IPS-NIHi7 (cell line): ENCODE data around the gene PRR20B.
"Not testable (repeated sequence)": the region's sequence is repeated elsewhere in the genome, so short reads cannot be mapped to it uniquely, and the experiment has no call there.

ENCODE experiments used
- DNase-seq: peaks from one replicate; pipeline ENCODE4 v3.0.0; 2012; ENCODE audit warnings: mixed read lengths; ENCODE audit errors: extremely low spot score

The PRR20B gene

DNA sequence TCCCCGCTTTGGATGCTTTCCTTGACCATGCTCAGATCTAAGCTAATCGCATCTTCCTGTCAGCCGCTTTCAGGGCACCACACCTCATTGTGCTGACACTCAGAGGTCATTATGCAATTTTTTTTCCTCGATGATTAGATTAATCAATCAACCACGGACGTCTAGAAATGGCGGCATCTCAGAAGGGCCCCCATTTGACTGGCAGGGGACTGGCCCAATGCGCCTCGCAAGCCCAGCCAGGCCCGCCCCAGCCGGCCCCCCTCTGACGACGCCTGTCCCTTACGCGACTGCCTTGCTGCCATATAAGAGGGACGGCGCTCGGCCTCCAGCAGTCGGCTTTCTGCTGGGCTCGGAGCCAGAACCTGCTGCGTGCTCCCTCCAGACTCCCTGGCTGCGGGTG, at the start of gene PRR20B:
PRR20B (plus strand) TSS at position 301 of the 400 bp plus-strand sequence. CDS start 387 bp downstream, outside the sequence.
- DNase-seq: not testable (repeated sequence)

DNA sequence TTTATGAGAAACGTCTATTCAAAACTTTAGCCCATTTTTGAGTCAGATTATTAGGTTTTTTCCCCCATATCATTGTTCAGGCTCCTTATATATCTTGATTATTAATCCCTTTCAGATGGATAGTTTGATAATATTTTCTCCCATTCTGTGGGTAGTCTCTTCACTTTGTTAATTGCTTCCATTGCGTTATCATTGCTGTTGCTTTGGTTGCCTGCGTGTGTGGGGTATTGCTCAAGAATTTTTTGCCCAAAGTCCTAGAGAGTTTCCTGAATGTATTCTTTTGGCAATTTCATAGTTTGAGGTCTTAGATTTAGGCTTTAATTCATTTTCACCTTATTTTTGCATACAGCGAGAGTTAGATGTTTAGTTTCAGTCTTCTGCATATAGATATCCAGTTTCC, 32.3 kb upstream of the PRR20B start:
- DNase-seq: no peak

DNA sequence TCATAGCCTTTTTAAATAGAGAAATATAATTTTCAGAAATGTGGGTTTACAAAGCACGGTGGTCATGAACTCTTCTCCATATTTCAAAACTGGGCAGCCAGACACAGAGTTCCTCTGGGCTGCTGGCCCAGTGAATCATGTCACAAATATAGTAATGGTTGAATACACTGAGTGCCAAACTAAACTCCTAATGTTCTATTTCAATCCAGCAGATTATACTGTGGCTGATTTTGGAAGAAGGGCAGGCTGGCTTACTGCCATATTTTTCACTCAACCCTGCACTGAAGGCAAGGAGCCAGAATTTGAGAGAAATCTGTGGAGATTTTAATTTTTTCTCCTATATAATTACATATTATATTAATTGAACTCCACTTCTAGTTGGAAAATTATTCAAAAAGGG, 23.6 kb upstream of the PRR20B start:
- no peak for DNase-seq

DNA sequence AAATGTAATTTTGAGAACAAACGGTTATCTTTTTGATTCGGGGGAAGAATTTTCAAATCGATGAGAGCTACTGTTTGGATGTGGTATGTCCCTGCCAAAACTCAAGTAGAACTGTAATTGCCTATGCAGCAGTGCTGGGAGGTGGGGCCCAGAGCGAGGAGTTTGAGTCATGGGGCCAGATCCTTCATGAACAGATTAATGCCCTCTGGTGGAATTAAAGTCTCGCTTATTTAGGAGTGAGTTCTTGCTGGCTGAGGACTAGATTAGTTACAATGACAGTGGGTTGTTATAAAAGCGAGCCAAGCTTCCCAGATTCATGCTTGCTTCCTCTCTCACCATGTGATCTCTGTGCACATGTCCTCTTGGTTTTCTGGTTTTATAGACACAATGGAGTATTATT, 18.4 kb upstream of the PRR20B start:
- peak; percentile 19 for DNase-seq

DNA sequence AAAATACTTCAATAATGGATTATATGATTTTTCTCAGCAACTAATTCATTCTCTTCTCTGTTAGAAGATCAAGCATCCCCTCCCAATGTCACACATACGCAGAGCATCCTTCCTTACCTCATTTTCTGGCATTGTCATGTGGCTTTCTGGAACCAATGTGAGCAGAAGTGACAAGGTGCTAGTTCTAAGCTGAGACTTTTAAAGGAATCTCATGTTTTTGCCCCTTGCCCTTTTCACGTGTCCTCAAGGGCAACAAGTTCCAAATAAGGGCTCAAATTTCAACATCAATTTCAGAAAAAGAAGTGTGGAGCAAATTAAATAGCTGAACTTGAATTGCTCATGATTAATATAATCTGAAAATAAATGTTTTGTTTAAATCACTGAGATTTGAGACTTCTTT, 11.2 kb upstream of the PRR20B start:
- DNase-seq: no peak

DNA sequence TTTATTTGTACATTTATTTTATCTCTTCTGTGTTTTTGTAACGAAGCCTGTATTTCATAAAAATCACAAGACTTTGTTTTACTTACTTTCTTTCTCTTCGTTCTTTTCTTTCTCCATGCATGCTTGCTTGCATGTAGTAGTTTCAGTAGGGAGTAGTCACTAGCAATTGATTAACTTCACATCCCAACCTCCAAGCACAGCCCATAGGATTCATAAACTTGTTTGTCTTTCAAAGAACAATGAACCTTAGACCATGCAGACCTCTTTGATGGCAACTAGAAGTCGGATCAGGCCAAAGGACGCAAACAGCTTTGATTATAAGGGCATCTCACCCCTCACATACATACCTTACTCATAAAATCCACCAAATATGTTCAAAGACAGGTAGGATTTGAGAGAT, 9.7 kb upstream of the PRR20B start:
- DNase-seq: no peak

DNA sequence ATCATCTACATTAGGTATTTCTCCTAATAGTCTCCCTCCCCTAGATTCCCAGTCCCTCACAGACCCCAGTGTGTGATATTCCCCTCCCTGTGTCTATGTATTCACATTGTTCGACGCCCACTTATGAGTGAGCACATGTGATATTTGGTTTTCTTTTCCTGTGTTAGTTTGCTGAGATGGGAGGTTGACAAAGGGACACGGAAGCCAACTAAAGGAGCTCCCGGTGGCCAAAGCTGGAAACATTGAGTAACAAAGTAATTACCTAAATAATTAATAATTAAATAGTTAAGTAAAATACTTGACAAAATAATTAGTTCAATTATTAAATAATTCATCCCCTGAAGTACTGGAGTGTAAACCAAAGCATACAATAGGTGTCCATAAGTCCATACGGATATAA, 8.3 kb upstream of the PRR20B start:
- DNase-seq: no peak

DNA sequence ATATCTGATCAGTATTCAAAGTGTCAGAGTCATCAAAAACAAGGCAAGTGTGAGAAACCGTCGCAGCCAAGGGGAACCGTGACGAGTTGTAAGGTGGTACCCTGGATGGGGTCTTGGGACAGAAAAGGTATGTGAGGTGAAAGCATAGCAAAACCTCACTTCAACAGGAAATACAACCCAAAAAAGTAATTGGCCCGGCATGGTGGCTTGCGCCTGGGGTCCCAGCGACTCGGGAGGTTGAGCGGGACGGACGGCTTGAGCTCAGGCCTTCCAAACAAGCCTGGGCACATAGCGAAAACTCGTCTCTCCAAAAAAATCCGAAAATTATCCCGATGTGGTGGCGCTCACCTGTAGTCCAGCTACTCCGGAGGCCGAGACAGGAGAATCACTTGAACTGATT, 7.5 kb upstream of the PRR20B start:
- DNase-seq: not testable (repeated sequence)

DNA sequence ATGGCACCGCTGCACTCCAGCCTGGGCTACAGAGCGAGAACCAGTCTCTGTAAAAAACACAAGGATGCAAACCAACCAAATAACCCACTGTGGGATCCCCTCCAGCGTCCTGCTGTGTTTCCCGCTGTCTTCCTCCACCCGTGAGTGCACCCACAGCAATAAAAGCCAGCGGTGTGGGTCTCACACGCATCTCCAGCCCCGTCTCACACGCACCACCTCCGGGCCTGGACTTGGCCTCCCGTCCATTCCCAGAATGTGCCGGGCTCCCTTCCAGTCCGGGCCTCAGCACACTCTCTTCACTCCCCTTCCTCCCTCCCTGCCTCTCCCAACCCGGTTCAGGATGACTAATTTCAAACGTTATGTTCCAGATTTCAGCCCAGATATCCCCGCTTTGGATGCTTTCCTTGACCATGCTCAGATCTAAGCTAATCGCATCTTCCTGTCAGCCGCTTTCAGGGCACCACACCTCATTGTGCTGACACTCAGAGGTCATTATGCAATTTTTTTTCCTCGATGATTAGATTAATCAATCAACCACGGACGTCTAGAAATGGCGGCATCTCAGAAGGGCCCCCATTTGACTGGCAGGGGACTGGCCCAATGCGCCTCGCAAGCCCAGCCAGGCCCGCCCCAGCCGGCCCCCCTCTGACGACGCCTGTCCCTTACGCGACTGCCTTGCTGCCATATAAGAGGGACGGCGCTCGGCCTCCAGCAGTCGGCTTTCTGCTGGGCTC, 6.9 kb upstream of the PRR20B start, which contains the start of gene PRR20A:
PRR20A (plus strand) TSS at position 684 of the 734 bp plus-strand sequence. CDS start 387 bp downstream, outside the sequence.
- DNase-seq: not testable (repeated sequence)

DNA sequence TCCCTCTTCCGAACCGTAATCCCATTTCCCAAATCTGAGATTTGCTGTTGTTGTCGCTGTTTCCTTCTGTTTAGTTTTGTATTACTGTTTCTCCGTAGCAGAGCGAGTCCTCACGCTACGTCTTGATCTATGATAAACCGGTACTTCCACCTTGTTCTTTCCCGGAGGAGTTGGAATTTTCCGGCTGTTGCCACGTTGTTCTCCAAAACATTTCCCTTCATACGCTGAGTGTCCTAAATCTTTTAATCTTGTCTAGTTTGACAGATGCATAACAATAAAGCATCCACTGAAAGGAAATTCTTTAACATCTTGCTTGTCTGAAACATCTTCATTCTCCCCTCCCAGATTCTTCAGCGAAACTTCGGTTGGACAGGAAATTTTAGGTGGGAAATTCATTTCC, 818 bp downstream of the PRR20B start:
- DNase-seq: not testable (repeated sequence)

DNA sequence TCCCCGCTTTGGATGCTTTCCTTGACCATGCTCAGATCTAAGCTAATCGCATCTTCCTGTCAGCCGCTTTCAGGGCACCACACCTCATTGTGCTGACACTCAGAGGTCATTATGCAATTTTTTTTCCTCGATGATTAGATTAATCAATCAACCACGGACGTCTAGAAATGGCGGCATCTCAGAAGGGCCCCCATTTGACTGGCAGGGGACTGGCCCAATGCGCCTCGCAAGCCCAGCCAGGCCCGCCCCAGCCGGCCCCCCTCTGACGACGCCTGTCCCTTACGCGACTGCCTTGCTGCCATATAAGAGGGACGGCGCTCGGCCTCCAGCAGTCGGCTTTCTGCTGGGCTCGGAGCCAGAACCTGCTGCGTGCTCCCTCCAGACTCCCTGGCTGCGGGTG, 6.5 kb downstream of the PRR20B start, which contains the start of gene PRR20C:
PRR20C (plus strand) TSS at position 301 of the 400 bp plus-strand sequence. CDS start 387 bp downstream, outside the sequence.
- not testable (repeated sequence) for DNase-seq

DNA sequence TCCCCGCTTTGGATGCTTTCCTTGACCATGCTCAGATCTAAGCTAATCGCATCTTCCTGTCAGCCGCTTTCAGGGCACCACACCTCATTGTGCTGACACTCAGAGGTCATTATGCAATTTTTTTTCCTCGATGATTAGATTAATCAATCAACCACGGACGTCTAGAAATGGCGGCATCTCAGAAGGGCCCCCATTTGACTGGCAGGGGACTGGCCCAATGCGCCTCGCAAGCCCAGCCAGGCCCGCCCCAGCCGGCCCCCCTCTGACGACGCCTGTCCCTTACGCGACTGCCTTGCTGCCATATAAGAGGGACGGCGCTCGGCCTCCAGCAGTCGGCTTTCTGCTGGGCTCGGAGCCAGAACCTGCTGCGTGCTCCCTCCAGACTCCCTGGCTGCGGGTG, 13.0 kb downstream of the PRR20B start, which contains the start of gene PRR20D:
PRR20D (plus strand) TSS at position 301 of the 400 bp plus-strand sequence. CDS start 387 bp downstream, outside the sequence.
- DNase-seq: not testable (repeated sequence)

DNA sequence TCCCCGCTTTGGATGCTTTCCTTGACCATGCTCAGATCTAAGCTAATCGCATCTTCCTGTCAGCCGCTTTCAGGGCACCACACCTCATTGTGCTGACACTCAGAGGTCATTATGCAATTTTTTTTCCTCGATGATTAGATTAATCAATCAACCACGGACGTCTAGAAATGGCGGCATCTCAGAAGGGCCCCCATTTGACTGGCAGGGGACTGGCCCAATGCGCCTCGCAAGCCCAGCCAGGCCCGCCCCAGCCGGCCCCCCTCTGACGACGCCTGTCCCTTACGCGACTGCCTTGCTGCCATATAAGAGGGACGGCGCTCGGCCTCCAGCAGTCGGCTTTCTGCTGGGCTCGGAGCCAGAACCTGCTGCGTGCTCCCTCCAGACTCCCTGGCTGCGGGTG, 19.6 kb downstream of the PRR20B start, which contains the start of gene PRR20E:
PRR20E (plus strand) TSS at position 301 of the 400 bp plus-strand sequence. CDS start 387 bp downstream, outside the sequence.
- DNase-seq: not testable (repeated sequence)

DNA sequence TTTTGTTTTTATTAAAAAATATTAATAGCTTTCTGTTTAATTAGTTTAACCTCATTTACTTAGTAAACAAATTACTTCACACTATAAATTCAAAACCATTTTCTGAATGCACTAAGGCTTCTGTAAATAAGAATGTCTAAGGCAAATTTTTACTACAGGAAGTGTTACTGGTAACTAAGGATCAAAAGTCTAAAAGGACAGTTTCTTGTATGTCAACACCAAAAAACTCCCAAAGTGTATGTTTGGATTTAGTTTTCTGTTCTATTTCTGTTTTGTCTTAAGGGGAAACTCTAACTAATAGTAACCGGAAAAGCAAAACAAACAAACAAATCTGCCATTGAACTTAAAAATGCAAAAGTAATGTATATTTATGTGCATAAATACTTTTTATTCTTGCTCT, 44.4 kb downstream of the PRR20B start:
- DNase-seq: no peak
